ENCODE results near the gene FNDC3A.

Gene FNDC3A

GRCh38 chr13:49020940-49021553, 45.3 kb downstream of the FNDC3A start:
- H3K4me1 ChIP-seq (ENCODE audit: control insufficient read depth in 1 of 2, insufficient read depth in 2 of 2, low read length in 2 of 2), result no peaks in the 10 kb centered on the region
- no peaks in the 10 kb centered on the region for H3K27me3 ChIP-seq (ENCODE audit: low read depth, low read length)
- H3K9me3 ChIP-seq (ENCODE audit: control insufficient read depth in 1 of 2, low read length in 2 of 2), result no peaks in the 10 kb centered on the region
- no peak overlapping the region for H3K4me3 ChIP-seq (ENCODE audit: low read depth in 1 of 2, low read length in 2 of 2)
- H3K36me3 ChIP-seq (ENCODE audit: control insufficient read depth in 1 of 2, insufficient read depth in 2 of 2, low read length in 2 of 2), result no peaks in the 10 kb centered on the region
- H3K27ac ChIP-seq (ENCODE audit: low read length), result no peak overlapping the region

GRCh38 chr13:49021953-49022352, 46.2 kb downstream of the FNDC3A start:
- Histone ChIP-seq H3K27ac (ENCODE audit: low read length) (no peak overlapping the region), H3K27me3 (ENCODE audit: low read depth, low read length) (no peaks in the 10 kb centered on the region), H3K9me3 (ENCODE audit: control insufficient read depth in 1 of 2, low read length in 2 of 2) (no peaks in the 10 kb centered on the region), H3K4me1 (ENCODE audit: control insufficient read depth in 1 of 2, insufficient read depth in 2 of 2, low read length in 2 of 2) (no peaks in the 10 kb centered on the region), H3K4me3 (ENCODE audit: low read depth in 1 of 2, low read length in 2 of 2) (no peak overlapping the region), H3K36me3 (ENCODE audit: control insufficient read depth in 1 of 2, insufficient read depth in 2 of 2, low read length in 2 of 2) (no peaks in the 10 kb centered on the region)

GRCh38 chr13:49022472-49023144, 46.9 kb downstream of the FNDC3A start:
- no peak overlapping the region for H3K27ac ChIP-seq (ENCODE audit: low read length)
- H3K4me1 ChIP-seq (ENCODE audit: control insufficient read depth in 1 of 2, insufficient read depth in 2 of 2, low read length in 2 of 2), result no peaks in the 10 kb centered on the region
- no peaks in the 10 kb centered on the region for H3K27me3 ChIP-seq (ENCODE audit: low read depth, low read length)
- no peaks in the 10 kb centered on the region for H3K9me3 ChIP-seq (ENCODE audit: control insufficient read depth in 1 of 2, low read length in 2 of 2)
- H3K36me3 ChIP-seq (ENCODE audit: control insufficient read depth in 1 of 2, insufficient read depth in 2 of 2, low read length in 2 of 2), result no peaks in the 10 kb centered on the region
- no peak overlapping the region for H3K4me3 ChIP-seq (ENCODE audit: low read depth in 1 of 2, low read length in 2 of 2)

DNA sequence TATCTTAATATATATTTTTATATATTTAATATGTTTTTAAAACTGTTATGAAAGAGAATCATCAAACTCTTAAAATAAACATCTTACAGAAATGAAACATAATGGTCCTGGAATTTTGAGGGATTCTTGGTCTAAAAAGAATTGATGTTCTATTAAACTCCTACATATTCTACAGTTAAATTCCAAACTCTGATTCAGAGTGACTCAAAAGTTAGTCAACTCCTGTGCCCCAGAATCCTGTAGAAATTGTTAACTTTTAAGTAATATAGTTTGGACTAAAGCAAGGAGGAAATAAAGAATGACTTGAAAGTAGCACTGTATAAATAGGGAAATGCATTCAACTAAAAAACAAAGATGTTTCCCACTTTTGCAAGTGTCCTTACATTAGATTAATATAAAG, 47.7 kb downstream of the FNDC3A start:
- H3K4me1 ChIP-seq (ENCODE audit: control insufficient read depth in 1 of 2, insufficient read depth in 2 of 2, low read length in 2 of 2), result no peaks in the 10 kb centered on the region
- no peak overlapping the region for H3K4me3 ChIP-seq (ENCODE audit: low read depth in 1 of 2, low read length in 2 of 2)
- no peaks in the 10 kb centered on the region for H3K9me3 ChIP-seq (ENCODE audit: control insufficient read depth in 1 of 2, low read length in 2 of 2)
- H3K27ac ChIP-seq (ENCODE audit: low read length), result no peak overlapping the region
- H3K27me3 ChIP-seq (ENCODE audit: low read depth, low read length), result no peaks in the 10 kb centered on the region
- H3K36me3 ChIP-seq (ENCODE audit: control insufficient read depth in 1 of 2, insufficient read depth in 2 of 2, low read length in 2 of 2), result no peaks in the 10 kb centered on the region

DNA sequence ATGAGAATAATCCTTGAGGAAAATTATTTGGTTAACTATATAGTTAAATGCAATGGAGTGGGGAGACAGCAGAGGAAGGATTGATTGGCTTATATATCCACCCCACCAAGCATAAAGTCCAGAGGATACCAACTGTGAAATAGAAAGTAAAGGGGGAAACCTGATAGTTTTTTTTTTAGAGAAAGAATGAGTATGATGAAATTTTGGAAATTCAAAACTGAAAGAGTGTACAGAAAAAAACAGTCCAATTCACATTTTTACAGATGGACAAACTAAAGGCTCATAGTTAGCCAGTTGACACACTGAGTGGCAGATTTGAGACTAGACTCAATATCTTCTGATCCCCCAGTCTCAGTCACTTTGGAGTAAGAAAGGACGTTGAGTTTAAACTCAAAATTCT, 51.1 kb downstream of the FNDC3A start:
- Histone ChIP-seq H3K4me1 (ENCODE audit: control insufficient read depth in 1 of 2, insufficient read depth in 2 of 2, low read length in 2 of 2) (no peaks in the 10 kb centered on the region), H3K27me3 (ENCODE audit: low read depth, low read length) (no peaks in the 10 kb centered on the region), H3K27ac (ENCODE audit: low read length) (no peak overlapping the region), H3K4me3 (ENCODE audit: low read depth in 1 of 2, low read length in 2 of 2) (no peak overlapping the region), H3K36me3 (ENCODE audit: control insufficient read depth in 1 of 2, insufficient read depth in 2 of 2, low read length in 2 of 2) (peaks cover 0 to 4% of the 10 kb centered on the region in 2 donors), H3K9me3 (ENCODE audit: control insufficient read depth in 1 of 2, low read length in 2 of 2) (no peaks in the 10 kb centered on the region)

DNA sequence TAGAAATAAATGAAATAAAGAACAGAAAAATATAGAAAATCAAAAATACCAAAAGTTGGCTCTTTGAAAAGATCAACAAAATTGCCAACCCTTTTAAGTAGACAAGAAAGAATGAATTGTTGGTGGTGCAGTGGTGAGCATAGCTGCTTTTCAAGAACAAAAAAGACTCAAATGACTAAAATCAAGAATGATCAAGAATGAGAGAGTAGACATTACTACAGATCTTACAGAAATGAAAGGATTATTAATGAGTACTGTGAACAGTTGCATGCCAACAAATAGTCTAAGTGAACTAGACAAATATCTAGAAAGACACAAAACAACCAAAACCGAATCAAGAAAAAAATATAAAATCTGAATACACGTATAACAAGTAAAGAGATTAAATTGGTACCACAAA, 53.9 kb downstream of the FNDC3A start:
- H3K36me3 ChIP-seq (ENCODE audit: control insufficient read depth in 1 of 2, insufficient read depth in 2 of 2, low read length in 2 of 2), result peaks cover 0 to 4% of the 10 kb centered on the region in 2 donors
- no peaks in the 10 kb centered on the region for H3K27me3 ChIP-seq (ENCODE audit: low read depth, low read length)
- no peak overlapping the region for H3K4me3 ChIP-seq (ENCODE audit: low read depth in 1 of 2, low read length in 2 of 2)
- H3K4me1 ChIP-seq (ENCODE audit: control insufficient read depth in 1 of 2, insufficient read depth in 2 of 2, low read length in 2 of 2), result no peaks in the 10 kb centered on the region
- no peaks in the 10 kb centered on the region for H3K9me3 ChIP-seq (ENCODE audit: control insufficient read depth in 1 of 2, low read length in 2 of 2)
- H3K27ac ChIP-seq (ENCODE audit: low read length), result no peak overlapping the region

DNA sequence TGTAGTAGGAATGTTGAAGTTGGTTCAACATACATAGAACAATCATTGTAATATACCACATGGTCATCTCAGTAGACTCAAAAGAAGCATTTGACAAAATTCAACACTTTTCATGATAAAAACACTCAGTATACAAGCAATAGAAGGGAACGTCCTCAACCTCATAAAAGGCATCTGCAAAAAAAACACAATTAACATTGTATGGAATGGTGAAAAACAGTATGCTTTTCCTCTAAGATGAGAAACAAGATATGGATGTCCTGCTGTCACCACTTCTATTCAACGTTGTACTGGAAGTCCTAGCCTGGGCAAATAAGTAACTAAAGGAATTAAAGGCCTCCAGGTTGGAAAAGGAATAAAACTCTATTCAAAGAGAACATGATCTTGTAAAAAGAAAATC, 54.5 kb downstream of the FNDC3A start:
- H3K4me3 ChIP-seq (ENCODE audit: low read depth in 1 of 2, low read length in 2 of 2), result no peak overlapping the region
- no peak overlapping the region for H3K27ac ChIP-seq (ENCODE audit: low read length)
- H3K9me3 ChIP-seq (ENCODE audit: control insufficient read depth in 1 of 2, low read length in 2 of 2), result no peaks in the 10 kb centered on the region
- no peaks in the 10 kb centered on the region for H3K27me3 ChIP-seq (ENCODE audit: low read depth, low read length)
- H3K4me1 ChIP-seq (ENCODE audit: control insufficient read depth in 1 of 2, insufficient read depth in 2 of 2, low read length in 2 of 2), result no peaks in the 10 kb centered on the region
- H3K36me3 ChIP-seq (ENCODE audit: control insufficient read depth in 1 of 2, insufficient read depth in 2 of 2, low read length in 2 of 2), result peaks cover 0 to 4% of the 10 kb centered on the region in 2 donors

DNA sequence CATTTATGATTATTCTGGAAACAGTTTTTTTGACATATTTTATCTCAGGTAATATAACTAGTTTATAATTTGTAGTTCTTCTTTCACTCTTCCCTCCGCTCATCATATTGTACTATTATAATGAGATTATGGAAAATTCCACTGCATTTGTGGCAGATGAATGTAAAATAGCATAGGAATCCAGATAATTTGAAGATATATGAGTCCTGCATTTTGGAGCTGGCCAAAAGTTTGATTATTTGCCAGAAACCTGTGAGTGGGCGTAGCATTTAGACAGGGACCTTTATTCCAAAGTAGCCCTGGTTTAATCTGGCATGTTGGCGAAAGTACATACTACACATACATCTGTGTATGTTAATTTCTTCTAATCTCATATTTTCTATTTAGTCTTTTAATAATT, 65.2 kb downstream of the FNDC3A start:
- no peaks in the 10 kb centered on the region for H3K4me1 ChIP-seq (ENCODE audit: control insufficient read depth in 1 of 2, insufficient read depth in 2 of 2, low read length in 2 of 2)
- no peak overlapping the region for H3K27ac ChIP-seq (ENCODE audit: low read length)
- no peaks in the 10 kb centered on the region for H3K27me3 ChIP-seq (ENCODE audit: low read depth, low read length)
- H3K4me3 ChIP-seq (ENCODE audit: low read depth in 1 of 2, low read length in 2 of 2), result no peak overlapping the region
- H3K9me3 ChIP-seq (ENCODE audit: control insufficient read depth in 1 of 2, low read length in 2 of 2), result no peaks in the 10 kb centered on the region
- H3K36me3 ChIP-seq (ENCODE audit: control insufficient read depth in 1 of 2, insufficient read depth in 2 of 2, low read length in 2 of 2), result no peaks in the 10 kb centered on the region

- no peaks in the 10 kb centered on the region for H3K4me1 ChIP-seq (ENCODE audit: control insufficient read depth in 1 of 2, insufficient read depth in 2 of 2, low read length in 2 of 2)
- H3K36me3 ChIP-seq (ENCODE audit: control insufficient read depth in 1 of 2, insufficient read depth in 2 of 2, low read length in 2 of 2), result no peaks in the 10 kb centered on the region
- no peak overlapping the region for H3K4me3 ChIP-seq (ENCODE audit: low read depth in 1 of 2, low read length in 2 of 2)
- H3K27ac ChIP-seq (ENCODE audit: low read length), result no peak overlapping the region
- H3K27me3 ChIP-seq (ENCODE audit: low read depth, low read length), result no peaks in the 10 kb centered on the region
- H3K9me3 ChIP-seq (ENCODE audit: control insufficient read depth in 1 of 2, low read length in 2 of 2), result no peaks in the 10 kb centered on the region
Observed at GRCh38 chr13:49042476-49042875, 66.8 kb downstream of the FNDC3A start.

DNA sequence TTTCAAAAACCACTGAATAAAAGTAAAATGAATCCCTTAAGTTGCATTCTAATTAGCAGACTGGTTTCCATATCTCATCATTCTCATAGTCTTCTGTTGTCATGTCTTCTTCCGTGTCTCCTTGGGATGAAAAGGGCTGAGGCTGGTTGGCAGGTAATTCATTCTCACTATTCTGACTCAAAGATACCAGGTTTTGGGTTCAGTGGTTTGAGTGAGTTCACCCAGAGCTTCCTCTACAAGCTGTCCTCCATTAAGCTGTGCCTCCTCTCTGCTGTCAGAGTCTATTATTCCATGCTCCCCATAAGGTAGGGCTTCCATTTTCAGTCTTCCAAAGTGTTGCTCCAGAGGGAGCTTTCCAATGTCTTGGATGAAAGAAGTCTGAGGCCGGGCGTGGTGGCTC, 68.3 kb downstream of the FNDC3A start:
- H3K27me3 ChIP-seq (ENCODE audit: low read depth, low read length), result no peaks in the 10 kb centered on the region
- peaks cover 0 to 3% of the 10 kb centered on the region in 2 donors for H3K9me3 ChIP-seq (ENCODE audit: control insufficient read depth in 1 of 2, low read length in 2 of 2)
- no peaks in the 10 kb centered on the region for H3K36me3 ChIP-seq (ENCODE audit: control insufficient read depth in 1 of 2, insufficient read depth in 2 of 2, low read length in 2 of 2)
- no peak overlapping the region for H3K4me3 ChIP-seq (ENCODE audit: low read depth in 1 of 2, low read length in 2 of 2)
- H3K27ac ChIP-seq (ENCODE audit: low read length), result no peak overlapping the region
- no peaks in the 10 kb centered on the region for H3K4me1 ChIP-seq (ENCODE audit: control insufficient read depth in 1 of 2, insufficient read depth in 2 of 2, low read length in 2 of 2)

GRCh38 chr13:49044836-49045235, 69.1 kb downstream of the FNDC3A start:
- H3K4me1 ChIP-seq (ENCODE audit: control insufficient read depth in 1 of 2, insufficient read depth in 2 of 2, low read length in 2 of 2), result no peaks in the 10 kb centered on the region
- H3K4me3 ChIP-seq (ENCODE audit: low read depth in 1 of 2, low read length in 2 of 2), result no peak overlapping the region
- no peaks in the 10 kb centered on the region for H3K27me3 ChIP-seq (ENCODE audit: low read depth, low read length)
- H3K9me3 ChIP-seq (ENCODE audit: control insufficient read depth in 1 of 2, low read length in 2 of 2), result peaks cover 0 to 3% of the 10 kb centered on the region in 2 donors
- no peaks in the 10 kb centered on the region for H3K36me3 ChIP-seq (ENCODE audit: control insufficient read depth in 1 of 2, insufficient read depth in 2 of 2, low read length in 2 of 2)
- H3K27ac ChIP-seq (ENCODE audit: low read length), result no peak overlapping the region

- Histone ChIP-seq H3K4me3 (ENCODE audit: low read depth in 1 of 2, low read length in 2 of 2) (no peak overlapping the region), H3K36me3 (ENCODE audit: control insufficient read depth in 1 of 2, insufficient read depth in 2 of 2, low read length in 2 of 2) (no peaks in the 10 kb centered on the region), H3K27ac (ENCODE audit: low read length) (no peak overlapping the region), H3K4me1 (ENCODE audit: control insufficient read depth in 1 of 2, insufficient read depth in 2 of 2, low read length in 2 of 2) (no peaks in the 10 kb centered on the region), H3K27me3 (ENCODE audit: low read depth, low read length) (no peaks in the 10 kb centered on the region), H3K9me3 (ENCODE audit: control insufficient read depth in 1 of 2, low read length in 2 of 2) (peaks cover 0 to 3% of the 10 kb centered on the region in 2 donors)
Observed at GRCh38 chr13:49046002-49046401, 70.3 kb downstream of the FNDC3A start.

Data from muscle layer of duodenum (tissue), 2 donors.